MM.1S (cell line): ENCODE measurements around the gene PDLIM5.

Source experiments
- EZH2 ChIP-seq: fragments of 300-600 bp; sonication (generic); optimal IDR thresholded peaks from 2 replicates; pipeline ENCODE3; 2017; ENCODE audit warnings: low read depth, mild to moderate bottlenecking, antibody characterized with exemption, low read length, mixed read lengths
- EZH2phosphoT487 ChIP-seq: fragments of 300-600 bp; sonication (generic); IDR thresholded peaks from 2 replicates; pipeline ENCODE4 v1.6.1; 2018; ENCODE audit warnings: antibody characterized with exemption, low read length
- TF ChIP-seq, protein P1 (sequence below): fragments of 300-600 bp; sonication (generic); IDR thresholded peaks from 2 replicates; pipeline ENCODE4 v1.5.1; 2016; ENCODE audit warnings: antibody characterized with exemption, low read length, mixed read lengths

DNA sequence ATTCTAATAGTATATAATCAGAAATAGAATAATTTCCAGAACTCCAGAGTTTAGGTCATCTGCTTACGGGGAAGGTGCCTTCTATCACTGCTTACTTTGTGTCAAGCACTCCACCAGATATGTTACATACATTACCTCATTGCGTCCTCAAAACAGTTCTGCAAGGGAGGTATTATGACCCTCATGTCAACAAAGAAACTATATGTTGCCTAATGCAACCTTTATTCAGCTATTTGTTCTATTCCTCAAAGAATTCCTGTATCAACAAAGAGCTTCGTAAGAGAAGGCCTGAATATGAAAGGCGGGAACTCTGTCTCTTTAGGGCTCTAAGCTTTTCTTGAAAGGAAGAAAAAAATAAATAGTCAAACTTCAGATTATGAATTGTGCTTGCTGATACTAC lies 114.7 kb downstream of the PDLIM5 start:
- TF ChIP-seq, protein P1, sequence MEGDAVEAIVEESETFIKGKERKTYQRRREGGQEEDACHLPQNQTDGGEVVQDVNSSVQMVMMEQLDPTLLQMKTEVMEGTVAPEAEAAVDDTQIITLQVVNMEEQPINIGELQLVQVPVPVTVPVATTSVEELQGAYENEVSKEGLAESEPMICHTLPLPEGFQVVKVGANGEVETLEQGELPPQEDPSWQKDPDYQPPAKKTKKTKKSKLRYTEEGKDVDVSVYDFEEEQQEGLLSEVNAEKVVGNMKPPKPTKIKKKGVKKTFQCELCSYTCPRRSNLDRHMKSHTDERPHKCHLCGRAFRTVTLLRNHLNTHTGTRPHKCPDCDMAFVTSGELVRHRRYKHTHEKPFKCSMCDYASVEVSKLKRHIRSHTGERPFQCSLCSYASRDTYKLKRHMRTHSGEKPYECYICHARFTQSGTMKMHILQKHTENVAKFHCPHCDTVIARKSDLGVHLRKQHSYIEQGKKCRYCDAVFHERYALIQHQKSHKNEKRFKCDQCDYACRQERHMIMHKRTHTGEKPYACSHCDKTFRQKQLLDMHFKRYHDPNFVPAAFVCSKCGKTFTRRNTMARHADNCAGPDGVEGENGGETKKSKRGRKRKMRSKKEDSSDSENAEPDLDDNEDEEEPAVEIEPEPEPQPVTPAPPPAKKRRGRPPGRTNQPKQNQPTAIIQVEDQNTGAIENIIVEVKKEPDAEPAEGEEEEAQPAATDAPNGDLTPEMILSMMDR = no peak
- TF ChIP-seq EZH2 (no peak), EZH2phosphoT487 (no peak)
